Gastroesophageal sphincter (tissue), 4 donors: ENCODE data around the gene VDR. TPM values are rescaled to one million over a fixed set of nuclear protein-coding genes. Genes with fewer than 3 reads are reported as not detected.

ENCODE experiments used
- ATAC-seq: fragments of 150-250 bp; one replicate; pipeline ENCODE4 v1.9.1; 2016; ENCODE audit warnings: mild to moderate bottlenecking, moderate library complexity
- H3K27ac ChIP-seq, 4 donors: fragments of 200-600 bp; sonication (generic) in 3 of 4; 1 replicate in 3 of 4; 2 replicates in 1 of 4; pipeline ENCODE4 v1.5.1; 2016 to 2019
- H3K27me3 ChIP-seq: fragments of 200-600 bp; sonication (generic); one replicate; pipeline ENCODE4 v1.5.1; 2019
- H3K36me3 ChIP-seq, 2 donors: fragments of 200-600 bp; sonication (generic); one replicate each; pipeline ENCODE4 v1.5.1; 2019; ENCODE audit warnings: control low read depth in 1 of 2
- H3K4me1 ChIP-seq, 3 donors: fragments of 200-600 bp; sonication (generic); 1 replicate in 2 of 3; 2 replicates in 1 of 3; pipeline ENCODE4 v1.5.1; 2016 to 2019; ENCODE audit warnings: control low read depth in 2 of 3
- H3K4me3 ChIP-seq, 2 donors: fragments of 200-600 bp; sonication (generic); one replicate each; pipeline ENCODE4 v1.5.1; 2019; ENCODE audit warnings: mild to moderate bottlenecking in 1 of 2, moderate library complexity in 1 of 2
- H3K9me3 ChIP-seq, 3 donors: fragments of 200-600 bp; sonication (generic); one replicate each; pipeline ENCODE4 v1.5.1; 2017 to 2019; ENCODE audit warnings: control low read depth in 2 of 3
- EP300 ChIP-seq: sonication (generic); formaldehyde crosslinking; IDR thresholded peaks from one replicate; pipeline ENCODE4 v1.6.1; 2017; ENCODE audit warnings: antibody characterized with exemption, mild to moderate bottlenecking
- POLR2A ChIP-seq, 2 donors: fragments of 450-650 bp; IDR thresholded peaks; one replicate each; pipeline ENCODE4 v1.6.1; 2017; ENCODE audit warnings: antibody characterized with exemption in 2 of 2, mild to moderate bottlenecking in 2 of 2, moderate library complexity in 1 of 2
- POLR2AphosphoS5 ChIP-seq: sonication (generic); formaldehyde crosslinking; IDR thresholded peaks from one replicate; pipeline ENCODE4 v1.6.1; 2017; ENCODE audit warnings: antibody characterized with exemption
- WGBS, 2 donors: methylation state at CpG; one replicate each; pipeline ENCODE4 v1.1.5; 2018; ENCODE audit warnings: low coverage in 1 of 2; 5-methylcytosine and 5-hydroxymethylcytosine counted together
- total RNA-seq, 4 donors: library from RNA; depleted of rRNA; stranded (reverse); fragments of >200 nt; gene quantifications; one replicate each; pipeline ENCODE4 v1.1.0, GENCODE V29; 2016
- TF ChIP-seq, protein P1 (sequence below), 4 experiments: fragments of 200-600 bp in 2 of 4; fragments of 450-650 bp in 2 of 4; sonication (generic) in 1 of 4; IDR thresholded peaks; one replicate each; pipeline ENCODE4 v1.5.1; 2017 to 2019; ENCODE audit warnings: antibody characterized with exemption in 4 of 4, mild to moderate bottlenecking in 2 of 4, moderate library complexity in 2 of 4

VDR gene
- total RNA-seq, 4 donors from 2014 or later: 1.2 to 5.5 (median 1.6) TPM

- Histone ChIP-seq H3K4me1 (no peaks in the 10 kb centered on the region), H3K4me3 (no peak overlapping the region), H3K27ac (no peak overlapping the region), H3K27me3 (no peaks in the 10 kb centered on the region), H3K9me3 (no peaks in the 10 kb centered on the region), H3K36me3 (no peaks in the 10 kb centered on the region)
- TF ChIP-seq, protein P1, sequence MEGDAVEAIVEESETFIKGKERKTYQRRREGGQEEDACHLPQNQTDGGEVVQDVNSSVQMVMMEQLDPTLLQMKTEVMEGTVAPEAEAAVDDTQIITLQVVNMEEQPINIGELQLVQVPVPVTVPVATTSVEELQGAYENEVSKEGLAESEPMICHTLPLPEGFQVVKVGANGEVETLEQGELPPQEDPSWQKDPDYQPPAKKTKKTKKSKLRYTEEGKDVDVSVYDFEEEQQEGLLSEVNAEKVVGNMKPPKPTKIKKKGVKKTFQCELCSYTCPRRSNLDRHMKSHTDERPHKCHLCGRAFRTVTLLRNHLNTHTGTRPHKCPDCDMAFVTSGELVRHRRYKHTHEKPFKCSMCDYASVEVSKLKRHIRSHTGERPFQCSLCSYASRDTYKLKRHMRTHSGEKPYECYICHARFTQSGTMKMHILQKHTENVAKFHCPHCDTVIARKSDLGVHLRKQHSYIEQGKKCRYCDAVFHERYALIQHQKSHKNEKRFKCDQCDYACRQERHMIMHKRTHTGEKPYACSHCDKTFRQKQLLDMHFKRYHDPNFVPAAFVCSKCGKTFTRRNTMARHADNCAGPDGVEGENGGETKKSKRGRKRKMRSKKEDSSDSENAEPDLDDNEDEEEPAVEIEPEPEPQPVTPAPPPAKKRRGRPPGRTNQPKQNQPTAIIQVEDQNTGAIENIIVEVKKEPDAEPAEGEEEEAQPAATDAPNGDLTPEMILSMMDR (IDR thresholded peaks at IDR 0.05): no peak
- no peak for TF ChIP-seq POLR2AphosphoS5
- no peak for TF ChIP-seq EP300
- TF ChIP-seq POLR2A (IDR thresholded peaks at IDR 0.05): no peak
- WGBS, 2 donors: 90 to 96% methylated on average over 4 to 5 of the region's 17 CpGs
- no peak for ATAC-seq
Observed at GRCh38 chr12:47856721-47857575, 47.8 kb downstream of the VDR start.

DNA sequence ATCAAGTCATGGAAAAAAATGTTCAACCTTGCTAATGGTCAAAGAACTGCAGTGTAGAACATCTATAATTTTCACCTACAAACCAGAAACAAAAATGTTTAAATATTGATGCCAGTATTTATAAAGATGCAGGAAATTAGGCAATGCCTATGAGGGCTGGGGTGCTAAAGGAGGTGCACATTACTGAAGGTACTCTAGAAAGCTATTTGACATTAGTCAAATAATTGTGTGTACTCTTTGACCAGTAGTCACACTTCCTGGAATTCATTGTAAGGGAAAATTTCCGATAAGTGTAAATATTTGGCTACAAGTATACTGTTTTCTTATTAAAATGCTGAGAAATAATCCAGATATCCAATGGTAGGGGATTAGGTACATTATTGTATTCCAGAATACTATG, 48.7 kb downstream of the VDR start:
- Histone ChIP-seq H3K36me3 (no peaks in the 10 kb centered on the region), H3K27me3 (no peaks in the 10 kb centered on the region), H3K4me1 (no peaks in the 10 kb centered on the region), H3K9me3 (no peaks in the 10 kb centered on the region), H3K27ac (no peak overlapping the region), H3K4me3 (no peak overlapping the region)
- ATAC-seq: no peak
- WGBS, 2 donors: 82 to 89% methylated on average over 1 of the region's 1 CpG
- TF ChIP-seq POLR2AphosphoS5: no peak
- TF ChIP-seq POLR2A (IDR thresholded peaks at IDR 0.05): no peak
- TF ChIP-seq EP300: no peak
- TF ChIP-seq, protein P1 (IDR thresholded peaks at IDR 0.05): no peak

DNA sequence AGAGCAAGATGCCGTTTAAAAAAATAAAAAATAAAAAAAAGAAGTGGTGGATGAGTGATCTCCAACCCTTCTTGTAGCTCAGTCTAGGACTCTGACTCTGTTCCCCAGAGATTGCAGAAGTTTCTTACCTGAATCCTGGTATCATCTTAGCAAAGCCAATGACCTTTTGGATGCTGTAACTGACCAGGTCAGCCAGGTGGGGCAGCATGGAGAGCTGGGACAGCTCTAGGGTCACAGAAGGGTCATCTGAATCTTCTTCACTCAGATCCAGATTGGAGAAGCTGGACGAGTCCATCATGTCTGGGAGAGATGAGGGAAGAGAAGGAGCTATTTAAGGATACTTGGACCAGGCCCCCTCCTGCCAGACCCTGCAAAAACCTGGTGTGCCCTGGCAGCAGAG, 49.3 kb downstream of the VDR start:
- TF ChIP-seq, protein P1 (IDR thresholded peaks at IDR 0.05): no peak
- TF ChIP-seq POLR2AphosphoS5 (no peak), POLR2A (IDR thresholded peaks at IDR 0.05) (no peak), EP300 (no peak)
- ATAC-seq: no peak
- Histone ChIP-seq H3K9me3 (no peaks in the 10 kb centered on the region), H3K4me1 (no peaks in the 10 kb centered on the region), H3K27me3 (no peaks in the 10 kb centered on the region), H3K4me3 (no peak overlapping the region), H3K27ac (no peak overlapping the region), H3K36me3 (no peaks in the 10 kb centered on the region)
- 80 to 92% methylated on average over 1 to 2 of the region's 2 CpGs for WGBS, 2 donors

- WGBS, 2 donors: 88 to 90% methylated on average over 2 to 4 of the region's 5 CpGs
- no peak overlapping the region for H3K4me3 ChIP-seq
- H3K27ac ChIP-seq: no peak overlapping the region
- no peak for TF ChIP-seq EP300
- no peak for ATAC-seq
- H3K27me3 ChIP-seq: no peaks in the 10 kb centered on the region
- H3K4me1 ChIP-seq: no peaks in the 10 kb centered on the region
- H3K36me3 ChIP-seq: no peaks in the 10 kb centered on the region
- H3K9me3 ChIP-seq: no peaks in the 10 kb centered on the region
Observed at GRCh38 chr12:47854531-47854930, 50.3 kb downstream of the VDR start.

DNA sequence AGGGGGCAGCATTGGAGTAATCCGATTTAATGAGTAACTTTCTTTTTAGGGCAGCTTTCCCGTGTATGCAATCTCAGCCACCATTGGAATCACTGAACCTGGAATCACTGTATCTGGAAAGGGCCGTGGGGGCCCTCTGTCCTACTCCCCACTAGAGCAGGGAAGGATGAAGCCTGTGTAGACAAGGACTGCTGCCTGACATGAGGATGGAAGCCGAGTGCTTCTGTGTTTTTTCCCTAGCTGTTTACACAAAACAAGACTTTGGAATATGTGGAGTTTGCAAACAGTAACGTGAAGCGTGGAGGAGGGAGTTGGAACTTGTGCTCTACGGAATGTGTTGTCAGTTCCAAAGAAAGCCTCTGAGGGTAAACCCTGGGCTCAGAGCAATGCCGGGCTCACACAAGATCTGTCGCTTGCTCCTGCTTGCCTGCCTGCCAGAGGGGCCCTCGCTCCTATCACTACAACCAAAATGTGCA, 52.7 kb downstream of the VDR start:
- Histone ChIP-seq H3K27ac (no peak overlapping the region), H3K4me3 (no peak overlapping the region), H3K27me3 (no peaks in the 10 kb centered on the region), H3K4me1 (no peaks in the 10 kb centered on the region), H3K36me3 (no peaks in the 10 kb centered on the region), H3K9me3 (no peaks in the 10 kb centered on the region)
- TF ChIP-seq, protein P1 (IDR thresholded peaks at IDR 0.05): no peak
- no peak for TF ChIP-seq POLR2A (IDR thresholded peaks at IDR 0.05)
- TF ChIP-seq EP300: no peak
- no peak for TF ChIP-seq POLR2AphosphoS5
- 51 to 84% methylated on average over 4 to 10 of the region's 10 CpGs for WGBS, 2 donors
- ATAC-seq: no peak
